NCI-H2171 treated with DMSO at 0.1 percent for 48 hours (cell line): ENCODE data around the gene DNAJB5.

Source experiments
- DNase-seq: peaks from one replicate; lab custom pipeline; 2025; lab: John Stamatoyannopoulos, UW

Gene DNAJB5

DNA sequence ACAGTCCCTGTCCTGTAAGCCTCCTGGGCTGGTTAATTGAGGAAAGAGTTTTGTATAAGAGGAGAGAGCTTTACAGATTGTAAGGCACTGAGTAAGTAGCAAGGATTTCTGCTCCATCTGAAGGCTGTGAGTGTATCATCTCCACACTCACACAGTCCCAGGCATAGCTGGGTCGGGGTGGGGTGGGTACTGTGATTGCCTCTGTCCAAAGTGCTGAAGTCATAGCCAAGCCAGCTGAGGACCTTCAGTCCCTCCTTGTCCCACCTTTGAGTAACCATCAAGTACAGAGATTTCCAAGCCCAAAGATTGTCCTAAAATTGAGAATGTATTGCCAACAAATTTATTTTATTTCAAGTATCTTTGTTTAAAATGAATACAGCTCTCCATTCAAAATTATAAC lies 5.5 kb upstream of the DNAJB5 start:
- no peak for DNase-seq

DNA sequence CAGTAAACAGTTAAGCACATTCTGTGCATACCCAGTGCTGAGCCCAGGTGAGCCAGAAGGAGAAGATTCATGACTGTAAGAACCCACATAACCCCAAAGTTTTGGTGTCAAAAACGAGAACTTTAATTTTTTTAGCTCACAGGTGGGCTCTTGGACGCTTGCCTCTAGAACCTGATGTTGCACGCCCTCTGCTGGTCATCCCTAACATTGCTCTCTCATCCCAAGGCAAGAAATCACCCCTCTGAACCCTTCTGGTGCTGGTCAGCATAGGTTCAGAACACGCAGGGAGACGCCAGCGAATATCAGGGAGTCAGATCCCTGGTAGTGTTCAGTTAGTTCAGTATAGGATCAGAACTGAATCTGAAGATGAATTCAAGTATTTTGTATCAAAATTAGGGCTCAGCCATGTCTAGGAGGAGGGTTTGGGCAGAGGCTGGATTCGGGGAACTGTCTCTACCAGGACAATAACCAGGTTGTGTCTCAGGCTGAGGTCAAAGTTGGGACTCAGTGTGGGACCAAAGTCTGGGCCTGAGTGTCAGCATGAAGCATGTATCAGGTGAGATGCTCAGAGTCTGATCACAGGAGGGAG lies 4.1 kb upstream of the DNAJB5 start:
- peak; percentile 32 for DNase-seq

DNA sequence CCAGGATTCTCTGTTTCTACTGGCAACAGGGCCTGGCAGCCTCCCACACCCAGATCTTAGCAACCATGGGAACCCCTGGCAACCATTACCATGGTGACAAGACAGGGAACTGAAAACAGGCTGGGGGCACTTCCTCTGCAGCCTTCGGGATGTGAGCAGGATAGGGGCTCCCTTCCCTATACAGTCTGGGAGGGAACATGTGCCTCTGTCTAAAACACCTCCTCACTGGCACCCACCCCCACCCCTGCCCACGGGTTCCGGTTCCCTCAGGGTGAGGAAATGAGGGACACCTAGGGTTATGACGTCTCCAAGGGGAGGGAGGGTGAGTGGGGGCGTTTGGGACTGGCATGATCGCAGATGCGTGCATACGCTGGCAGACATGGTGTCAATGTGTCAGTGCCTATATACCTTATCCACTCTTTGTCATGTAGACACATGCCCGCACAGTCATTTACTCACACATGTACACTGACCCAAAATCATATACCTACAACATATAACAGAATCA lies 3.0 kb upstream of the DNAJB5 start:
- peak; percentile 40 for DNase-seq

- DNase-seq: no peak
Measured at GRCh38 chr9:34987160-34987901, 2.2 kb upstream of the DNAJB5 start.

DNA sequence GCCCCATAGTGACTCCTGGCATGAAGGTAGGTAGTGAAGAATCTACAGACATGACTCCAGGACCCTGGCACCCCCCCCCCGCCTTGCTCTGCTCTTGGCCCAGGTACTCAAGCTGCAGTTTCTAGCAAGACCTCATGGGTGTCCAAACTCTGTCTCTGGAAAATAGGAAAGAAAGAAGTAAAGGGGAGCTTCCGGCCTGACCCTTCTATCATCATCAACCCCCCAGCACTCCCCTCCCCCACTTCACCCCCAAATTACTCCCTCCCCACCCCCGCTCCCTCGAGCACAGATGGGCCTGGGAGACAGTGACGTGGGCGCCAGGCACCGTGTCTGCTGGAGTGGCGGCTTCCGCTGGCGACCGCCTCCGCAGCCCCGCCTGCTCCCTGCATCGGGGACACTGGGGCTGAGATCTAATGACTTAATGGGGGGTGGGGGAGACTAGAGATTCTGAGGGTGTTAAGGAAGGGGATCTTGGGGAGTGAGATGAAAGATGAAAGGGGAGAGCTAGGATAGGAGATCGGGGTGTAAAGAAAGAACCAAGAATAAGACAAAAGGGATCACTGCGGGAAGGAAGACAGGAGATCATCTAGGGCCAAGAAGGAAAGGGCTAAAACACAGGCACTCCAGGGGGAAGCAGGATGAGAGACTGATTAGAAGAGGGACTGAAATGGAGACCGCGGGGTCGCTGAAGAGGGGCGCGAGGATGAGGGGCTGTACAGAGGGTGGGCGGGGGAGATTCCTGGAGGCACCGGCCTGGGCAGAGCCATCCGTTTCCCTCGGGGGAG lies 1.1 kb upstream of the DNAJB5 start:
- DNase-seq: peak; percentile 49

DNA sequence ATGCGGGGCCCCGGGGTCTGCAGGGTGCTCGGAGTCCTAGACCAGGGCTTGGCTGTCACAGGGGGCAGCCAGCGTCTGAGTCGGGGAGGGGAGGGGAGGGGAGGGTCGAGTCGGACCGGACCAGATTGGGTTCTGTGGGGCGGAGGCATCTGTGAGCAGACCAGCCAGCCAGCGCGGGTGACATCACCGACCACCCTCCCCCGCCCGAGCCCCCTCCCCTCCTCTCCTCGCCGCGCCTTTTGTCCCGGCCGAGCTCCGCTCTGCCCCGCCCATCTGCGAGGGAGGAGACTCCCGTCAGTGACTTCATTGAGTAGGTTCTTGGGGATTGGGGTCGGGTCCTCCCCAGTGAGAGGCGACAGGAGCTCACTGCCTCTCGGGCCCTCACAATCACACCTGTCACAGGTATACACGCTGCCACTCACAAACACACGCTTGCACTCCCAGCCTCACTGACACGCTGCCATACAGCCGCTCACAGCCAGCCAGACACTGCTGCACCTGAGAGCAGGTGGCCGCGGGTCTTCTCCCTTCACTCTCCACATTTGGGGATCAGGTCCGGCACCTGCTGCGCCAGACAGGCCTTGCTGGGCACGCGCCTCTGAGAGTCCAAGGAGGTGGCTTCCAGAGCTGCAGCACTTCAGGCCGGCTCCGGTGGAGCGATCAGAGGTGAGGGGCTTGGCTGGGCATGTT lies 546 bp downstream of the DNAJB5 start:
- DNase-seq: peak; percentile 34

- no peak for DNase-seq
Measured at GRCh38 chr9:34990908-34991606, 1.5 kb downstream of the DNAJB5 start.

DNA sequence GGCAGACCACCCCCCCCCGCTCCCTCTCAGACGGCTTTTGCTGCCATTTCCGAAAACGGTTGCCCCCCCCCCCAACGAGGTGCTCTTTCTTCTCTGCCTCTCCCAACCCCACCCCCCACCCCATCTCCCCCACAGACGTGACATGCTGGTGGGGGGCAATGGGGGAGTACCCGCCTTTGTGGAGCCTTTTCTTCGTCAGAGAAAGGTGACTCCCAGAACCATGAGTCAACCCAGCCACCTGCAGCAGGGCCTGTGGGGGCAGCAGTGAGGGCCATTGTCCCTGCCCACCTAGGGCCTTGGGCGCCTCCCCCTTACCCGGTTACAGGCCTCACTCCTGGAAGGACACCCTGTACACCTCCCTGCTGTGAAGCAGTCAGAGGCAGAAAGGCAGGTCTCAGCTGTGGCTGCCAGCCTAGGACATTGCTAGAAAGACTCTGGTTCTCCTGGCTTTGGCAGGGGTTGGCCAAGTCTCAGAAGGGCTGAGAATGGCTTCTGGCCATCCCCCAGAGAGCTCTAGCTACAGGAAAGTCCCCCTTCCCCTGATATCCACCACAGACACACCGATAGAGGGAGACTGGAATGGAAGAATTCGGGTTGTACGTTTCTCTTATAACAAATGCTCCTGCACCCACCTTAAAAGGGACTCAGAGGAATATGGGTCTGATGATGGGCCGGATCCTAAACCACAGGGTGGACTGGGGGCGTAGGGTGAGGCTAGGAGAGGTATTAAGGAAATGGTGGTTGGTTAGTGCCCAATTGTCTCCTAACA lies 2.2 kb downstream of the DNAJB5 start:
- no peak for DNase-seq

GRCh38 chr9:34992376-34992951 lies 2.9 kb downstream of the DNAJB5 start:
- no peak for DNase-seq

- no peak for DNase-seq
Measured at GRCh38 chr9:34993502-34994259, 4.1 kb downstream of the DNAJB5 start.

- DNase-seq: peak; percentile 46
Measured at GRCh38 chr9:34994260-34994899, 4.8 kb downstream of the DNAJB5 start.

- peak; percentile 69 for DNase-seq
Measured at GRCh38 chr9:34994900-34995669, 5.5 kb downstream of the DNAJB5 start.

DNA sequence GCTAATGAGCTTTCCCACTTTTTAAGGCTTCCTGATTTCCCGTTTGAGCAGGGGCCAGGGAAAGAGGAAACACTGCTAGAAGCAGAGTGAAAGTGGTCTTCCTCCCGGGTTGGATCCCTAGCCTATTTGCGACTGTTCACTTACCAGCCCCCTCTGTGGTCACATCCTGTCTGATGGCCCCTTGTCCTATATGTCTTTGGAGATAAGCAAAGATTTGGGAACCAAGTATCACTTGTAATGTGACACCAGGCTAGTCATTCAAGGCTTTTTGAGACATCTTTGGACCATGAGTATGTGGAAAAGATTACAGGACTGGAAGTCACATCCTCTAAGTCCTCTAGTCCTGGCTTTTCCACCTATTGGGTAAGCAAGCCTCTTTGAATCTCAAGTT lies 6.1 kb downstream of the DNAJB5 start:
- no peak for DNase-seq

DNA sequence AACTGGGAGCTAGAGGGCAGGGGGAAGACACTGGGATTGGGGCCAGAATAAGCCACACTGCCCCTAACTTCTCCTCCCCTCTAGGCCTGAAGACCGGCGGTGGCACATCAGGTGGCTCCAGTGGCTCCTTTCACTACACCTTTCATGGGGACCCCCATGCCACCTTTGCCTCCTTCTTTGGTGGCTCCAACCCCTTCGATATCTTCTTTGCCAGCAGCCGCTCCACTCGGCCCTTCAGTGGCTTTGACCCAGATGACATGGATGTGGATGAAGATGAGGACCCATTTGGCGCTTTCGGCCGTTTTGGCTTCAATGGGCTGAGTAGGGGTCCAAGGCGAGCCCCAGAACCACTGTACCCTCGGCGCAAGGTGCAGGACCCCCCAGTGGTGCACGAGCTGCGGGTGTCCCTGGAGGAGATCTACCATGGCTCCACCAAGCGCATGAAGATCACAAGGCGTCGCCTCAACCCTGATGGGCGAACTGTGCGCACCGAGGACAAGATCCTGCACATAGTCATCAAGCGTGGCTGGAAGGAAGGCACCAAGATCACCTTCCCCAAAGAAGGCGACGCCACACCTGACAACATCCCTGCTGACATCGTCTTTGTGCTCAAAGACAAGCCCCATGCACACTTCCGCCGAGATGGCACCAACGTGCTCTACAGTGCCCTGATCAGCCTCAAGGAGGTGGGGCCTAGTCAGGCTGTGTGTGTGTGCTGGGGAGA lies 6.8 kb downstream of the DNAJB5 start:
- DNase-seq: no peak

GRCh38 chr9:34996905-34997279 lies 7.3 kb downstream of the DNAJB5 start:
- no peak for DNase-seq

DNA sequence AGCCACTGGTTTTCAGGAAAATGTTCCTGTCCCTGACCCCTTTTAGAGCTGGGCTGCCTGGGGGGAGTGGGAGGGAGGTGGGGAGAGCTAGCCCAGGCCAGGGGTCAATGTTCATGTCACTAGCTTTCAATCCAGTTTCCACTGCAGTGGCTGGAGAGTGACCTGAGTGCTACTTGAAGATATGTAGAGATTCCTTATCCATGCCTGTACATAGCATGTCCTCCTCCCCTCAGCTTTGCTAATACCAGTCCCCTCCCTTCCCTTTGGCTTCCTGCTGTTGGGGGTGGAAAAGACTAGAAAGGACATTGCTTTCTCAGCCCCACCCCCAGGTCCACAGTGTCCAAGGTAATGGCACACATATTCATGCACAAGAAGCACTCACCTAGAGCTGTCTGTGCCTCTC lies 7.8 kb downstream of the DNAJB5 start:
- no peak for DNase-seq

DNA sequence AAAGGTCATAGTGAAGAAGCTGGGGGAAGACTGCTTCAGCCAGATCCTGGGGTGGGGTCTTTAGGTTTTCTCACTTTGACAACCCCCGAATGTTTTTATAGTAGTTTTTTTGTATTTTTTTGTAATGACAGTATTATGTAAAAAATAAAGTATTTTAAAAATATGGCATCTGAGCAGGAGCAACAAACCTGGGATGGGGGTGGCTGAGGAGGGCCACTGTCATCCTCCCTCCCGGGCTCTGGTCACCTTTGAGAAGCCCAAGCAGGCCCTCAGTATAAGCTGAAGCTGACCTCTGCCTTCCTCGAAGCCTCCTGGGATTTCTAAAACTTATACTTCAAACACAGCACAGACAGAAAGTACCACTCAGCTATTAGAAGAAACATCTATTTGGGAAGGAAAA lies 8.7 kb downstream of the DNAJB5 start:
- DNase-seq: no peak

GRCh38 chr9:34999576-34999975 lies 10.0 kb downstream of the DNAJB5 start:
- no peak for DNase-seq
